Measurements from ENCODE around the gene KLHL29. TPM values are rescaled to one million over a fixed set of nuclear protein-coding genes. Genes with fewer than 3 reads are reported as not detected.

KLHL29 gene
- total RNA-seq, 1 experiment from 2014 or later: 2.4 TPM

GRCh38 chr2:23453432-23453831 is 68.5 kb downstream of the KLHL29 start:
- Histone ChIP-seq H3K4me1 (ENCODE audit: insufficient read depth, low read length) (no peaks in the 10 kb centered on the region; the same call in 1 of the 2 replicates), H3K18ac (ENCODE audit: insufficient read length, low read depth, low read length) (no peak overlapping the region), H3K79me2 (ENCODE audit: insufficient read depth, low read length) (no peaks in the 10 kb centered on the region), H3K27me3 (ENCODE audit: insufficient read depth, low read length) (no peaks in the 10 kb centered on the region), H3K9ac (ENCODE audit: extremely low read depth, insufficient read length, low read length) (no peak overlapping the region), H2BK20ac (ENCODE audit: low read depth, low read length, poor library complexity, severe bottlenecking) (no peak overlapping the region), H3K23ac (ENCODE audit: insufficient read length, low read depth, low read length) (no peak overlapping the region), H3K27ac (ENCODE audit: insufficient read length, low read depth, low read length) (no peak overlapping the region), H2BK120ac (ENCODE audit: low read depth, low read length, poor library complexity, severe bottlenecking) (no peak overlapping the region), H2AFZ (ENCODE audit: low read length) (no peak overlapping the region), H3K79me1 (ENCODE audit: insufficient read depth, low read depth, low read length, poor library complexity, severe bottlenecking) (no peaks in the 10 kb centered on the region), H2BK15ac (ENCODE audit: low read depth, low read length) (no peak overlapping the region), H3K56ac (ENCODE audit: insufficient read length, low read depth, low read length) (no peak overlapping the region), H4K91ac (ENCODE audit: insufficient read length, low read depth, low read length) (no peak overlapping the region), H2BK12ac (ENCODE audit: insufficient read length, low read depth, low read length) (no peak overlapping the region), H2AK5ac (ENCODE audit: insufficient read length, low read length) (no peak overlapping the region), H4K8ac (replicated peaks; ENCODE audit: insufficient read length, low read depth, low read length) (no peak overlapping the region), H3K4ac (ENCODE audit: low read depth, low read length) (no peak overlapping the region), H3T11ph (ENCODE audit: low read length) (no peak overlapping the region), H3K14ac (ENCODE audit: insufficient read depth, low read length) (no peak overlapping the region), H2BK5ac (ENCODE audit: insufficient read length, low read length) (no peak overlapping the region), H3K4me2 (ENCODE audit: insufficient read depth, insufficient read length, low read length) (no peak overlapping the region), H3K23me2 (ENCODE audit: insufficient read length, low read depth, low read length, poor library complexity, severe bottlenecking) (peaks cover 3% of the 10 kb centered on the region), H4K20me1 (ENCODE audit: control insufficient read depth, insufficient read depth, insufficient read length) (no peaks in the 10 kb centered on the region), H3K9me3 (ENCODE audit: control insufficient read depth, low read depth, low read length) (no peaks in the 10 kb centered on the region), H4K5ac (ENCODE audit: insufficient read length, low read depth, low read length) (no peak overlapping the region)
- H3K27me3 Mint-ChIP-seq (ENCODE audit: low read depth): no peaks in the 10 kb centered on the region
- DNase-seq: no peak
- H3K36me3 Mint-ChIP-seq (ENCODE audit: insufficient read depth in 1 of 3, low read depth in 3 of 3): no peaks in the 10 kb centered on the region
- no peak for TF ChIP-seq CTCF (conservative IDR thresholded peaks at IDR 0.05)
- H3K4me1 Mint-ChIP-seq: peaks cover 2 to 11% of the 10 kb centered on the region in 2 experiments; a peak in 2 of 4 replicates
- no CpG with 5 or more reads among the region's 8 CpGs for WGBS (ENCODE audit: extremely low coverage, insufficient read length, low lambda C conversion rate)
- H3K4me3 Mint-ChIP-seq: no peak overlapping the region
- no peak overlapping the region for H3K27ac Mint-ChIP-seq
- no peaks in the 10 kb centered on the region for H3K9me3 Mint-ChIP-seq
